Stimulated activated CD4-positive, alpha-beta T cell treated with anti-CD3 and anti-CD28 coated beads, TNF-alpha, amount 100 ng/mL, for 4 hours (primary cell): ENCODE data around the gene RAC3.
A peak's percentile ranks its signal among the peaks of the same experiment; 100 is the strongest.

Experiments
- DNase-seq, 3 experiments: peaks; one replicate each; pipeline ENCODE4 v3.0.0-alpha.2; 2020; ENCODE audit warnings: low read depth in 3 of 3

The RAC3 gene

DNA sequence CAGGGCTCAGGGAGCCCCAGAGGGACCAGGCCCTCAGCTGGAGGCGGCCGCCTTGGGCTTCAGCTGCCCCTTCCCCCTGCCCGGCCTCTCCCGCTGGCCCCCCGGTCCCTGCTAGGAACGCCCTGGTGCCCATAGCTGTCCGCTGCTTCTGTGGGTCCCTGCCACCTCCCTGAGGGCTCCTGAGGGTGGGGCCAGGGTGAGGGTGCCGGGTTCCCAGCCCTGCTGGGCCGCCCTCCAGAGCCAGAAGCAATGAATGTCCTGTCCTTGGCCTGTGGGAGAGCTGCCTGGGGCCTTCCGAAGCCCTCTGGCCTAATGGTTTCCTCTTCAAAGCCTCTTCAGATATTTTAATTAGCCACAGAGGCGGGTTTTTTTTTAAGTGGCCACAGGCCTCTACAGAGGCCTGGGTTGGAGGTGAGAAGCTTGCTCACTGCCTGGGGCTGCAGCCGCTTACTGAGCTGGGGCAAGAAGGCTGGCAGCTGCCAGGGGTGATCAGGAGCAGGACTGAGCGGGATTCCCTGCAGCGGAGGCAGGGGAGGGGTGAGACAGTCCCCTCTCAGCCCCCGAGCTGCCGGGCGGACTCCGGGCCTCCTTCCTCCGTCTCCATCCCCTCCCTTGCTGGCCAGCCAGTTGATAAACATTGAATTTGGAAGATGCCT, 18.7 kb upstream of the RAC3 start:
- DNase-seq = no peak

DNA sequence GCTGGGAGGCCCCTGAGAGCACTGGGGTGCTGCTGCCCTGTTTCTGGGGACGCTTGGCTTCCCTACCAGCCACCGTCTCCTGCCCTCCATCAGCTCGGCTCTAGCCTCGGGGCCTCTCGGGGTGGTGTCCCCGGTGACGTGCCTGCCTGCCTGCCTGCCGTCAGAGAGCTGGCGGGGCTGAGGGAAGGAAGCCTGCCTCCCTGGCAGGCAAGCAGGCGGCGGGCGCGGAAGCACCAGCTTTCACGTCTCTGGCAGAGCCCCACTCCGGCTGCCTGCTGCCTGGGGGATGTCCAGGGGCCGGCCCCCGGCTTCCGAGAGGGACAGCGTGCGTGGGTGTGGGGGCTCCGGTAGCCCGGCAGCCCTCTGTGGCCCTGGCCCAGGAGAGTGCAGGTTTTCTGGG, 18.1 kb upstream of the RAC3 start:
- no peak for DNase-seq

DNA sequence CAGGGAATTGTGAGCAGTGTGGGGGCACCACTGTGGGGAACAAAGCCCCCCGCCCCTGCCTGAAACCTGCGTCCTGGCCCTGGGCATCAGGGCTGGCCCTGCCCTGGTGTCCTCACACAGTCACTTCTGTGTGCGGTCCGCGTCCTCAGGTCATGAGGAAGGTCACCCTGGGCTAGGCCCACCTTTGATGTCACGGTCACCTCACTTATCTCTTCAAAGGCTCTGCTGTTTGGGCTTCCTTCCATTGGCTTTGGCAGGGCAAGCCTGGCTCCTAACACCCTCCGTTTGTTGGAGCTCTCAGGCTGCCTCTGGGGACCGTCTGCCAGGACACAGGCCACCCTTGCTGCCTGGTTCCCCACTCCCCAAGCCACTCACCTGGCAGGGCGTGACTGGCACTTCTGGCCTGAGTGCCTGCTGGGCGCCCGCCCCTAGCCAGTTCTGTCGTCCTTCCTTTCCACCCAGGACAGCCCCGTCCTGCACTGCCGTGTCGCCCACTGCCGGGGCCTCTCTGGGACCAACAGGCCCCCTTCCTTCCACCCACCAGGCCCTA, 17.6 kb upstream of the RAC3 start:
- no peak for DNase-seq

DNA sequence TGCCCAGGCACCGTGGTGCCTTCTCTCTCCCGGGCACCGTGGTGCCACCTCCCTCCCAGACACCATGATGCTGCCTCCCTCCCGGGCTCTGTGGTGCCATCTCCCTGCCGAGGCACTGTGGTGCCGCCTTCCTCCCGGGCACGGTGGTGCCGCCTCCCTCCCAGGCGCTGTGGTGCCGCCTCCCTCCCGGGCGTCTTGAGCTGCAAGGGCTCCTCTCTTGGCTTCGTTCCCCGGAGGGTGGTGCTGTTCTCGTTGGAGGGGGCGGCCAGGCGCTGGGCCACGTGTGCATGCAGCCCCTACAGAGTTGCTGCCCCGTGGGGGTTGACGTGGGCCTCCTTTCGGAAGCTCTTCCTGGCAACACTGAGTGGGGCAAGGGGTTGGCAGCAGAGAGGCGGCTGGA, 17.0 kb upstream of the RAC3 start:
- no peak for DNase-seq

DNA sequence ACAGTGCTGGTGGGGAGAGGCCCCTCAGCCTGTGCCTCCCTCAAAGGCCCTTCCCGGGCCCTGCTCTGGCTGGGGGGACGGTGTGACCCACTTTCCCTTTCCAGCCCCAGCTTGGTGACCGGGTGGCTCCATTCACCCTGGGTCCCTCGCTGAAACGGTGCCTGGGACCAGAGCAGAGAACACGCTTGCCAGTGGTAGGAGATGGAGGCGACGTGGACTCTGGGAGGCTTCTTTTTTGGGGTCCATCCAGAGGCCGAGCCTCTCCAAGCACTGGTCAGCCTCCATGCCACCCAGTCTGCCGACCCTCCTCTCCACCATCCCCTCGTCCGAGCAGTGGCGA, 16.5 kb upstream of the RAC3 start:
- DNase-seq = no peak

DNA sequence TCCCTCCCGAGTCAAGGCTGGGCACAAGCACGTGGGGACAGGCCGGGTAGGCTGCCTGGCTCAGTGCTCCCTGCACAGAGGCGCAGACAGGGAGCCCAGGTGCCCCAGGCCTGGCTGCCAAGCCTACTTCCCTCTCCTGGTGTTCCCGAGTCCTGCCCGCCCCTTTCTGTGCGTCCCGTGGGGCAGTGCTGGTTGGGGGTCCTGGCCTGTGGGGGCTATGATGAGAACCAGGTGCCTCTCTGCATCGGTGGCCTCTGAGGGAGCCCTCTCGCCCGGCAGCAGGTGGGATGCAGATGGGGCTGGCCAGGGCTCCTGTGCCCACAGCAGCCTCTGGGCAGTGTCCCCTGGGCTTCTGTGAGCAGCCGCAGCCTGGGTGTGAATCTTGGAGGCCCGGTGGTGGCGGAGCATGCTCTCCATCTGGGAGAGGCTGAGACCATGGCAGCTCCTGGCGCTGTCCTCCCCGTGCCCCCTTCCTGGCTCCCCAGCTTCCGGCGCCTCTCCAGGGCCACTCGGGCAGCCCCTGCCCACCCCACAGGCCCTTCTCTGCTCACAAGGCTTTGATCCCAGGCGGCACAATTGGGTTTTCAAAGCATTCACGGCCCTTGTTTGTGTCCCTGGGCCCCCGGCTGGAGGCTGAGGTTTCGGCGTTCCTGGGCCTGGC, 16.0 kb upstream of the RAC3 start:
- no peak for DNase-seq

DNA sequence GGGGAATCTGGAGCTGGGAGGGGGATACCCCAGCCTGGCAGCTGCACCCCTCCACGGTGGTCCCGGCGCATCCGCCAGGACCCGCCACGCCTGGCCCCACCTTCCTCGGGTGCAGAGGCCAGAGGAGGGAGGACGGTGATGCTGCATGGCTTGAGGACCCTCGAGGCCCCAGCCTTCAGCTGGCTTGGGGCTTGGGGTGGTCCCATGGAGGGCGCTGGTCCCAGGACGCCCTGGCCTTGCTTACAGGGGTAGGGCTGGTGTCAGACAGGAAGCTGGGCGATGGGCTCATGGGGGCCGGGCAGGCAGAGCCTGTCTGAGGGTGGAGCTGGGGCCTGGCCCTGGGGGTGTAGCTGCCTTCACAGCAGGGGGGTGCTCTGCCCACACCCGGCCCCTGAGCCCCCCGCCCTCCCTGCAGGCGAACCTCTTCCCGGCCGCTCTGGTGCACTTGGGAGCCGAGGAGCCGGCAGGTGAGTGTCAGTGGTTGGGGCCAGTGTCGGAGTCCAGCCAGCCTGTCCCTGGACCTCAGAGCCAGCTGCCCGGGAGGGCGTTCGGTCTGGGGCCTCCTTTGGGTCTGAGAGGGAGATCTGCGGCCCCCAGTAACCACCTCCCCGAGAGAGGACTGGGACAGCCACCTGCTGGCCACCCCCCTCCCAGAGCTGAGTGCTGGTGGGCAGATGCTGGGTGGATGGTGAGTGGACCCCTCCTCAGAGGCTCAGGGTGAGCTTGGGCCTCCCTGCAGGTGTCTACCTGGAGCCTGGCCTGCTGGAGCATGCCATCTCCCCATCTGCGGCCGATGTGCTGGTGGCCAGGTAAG, 15.2 kb upstream of the RAC3 start:
- no peak for DNase-seq

DNA sequence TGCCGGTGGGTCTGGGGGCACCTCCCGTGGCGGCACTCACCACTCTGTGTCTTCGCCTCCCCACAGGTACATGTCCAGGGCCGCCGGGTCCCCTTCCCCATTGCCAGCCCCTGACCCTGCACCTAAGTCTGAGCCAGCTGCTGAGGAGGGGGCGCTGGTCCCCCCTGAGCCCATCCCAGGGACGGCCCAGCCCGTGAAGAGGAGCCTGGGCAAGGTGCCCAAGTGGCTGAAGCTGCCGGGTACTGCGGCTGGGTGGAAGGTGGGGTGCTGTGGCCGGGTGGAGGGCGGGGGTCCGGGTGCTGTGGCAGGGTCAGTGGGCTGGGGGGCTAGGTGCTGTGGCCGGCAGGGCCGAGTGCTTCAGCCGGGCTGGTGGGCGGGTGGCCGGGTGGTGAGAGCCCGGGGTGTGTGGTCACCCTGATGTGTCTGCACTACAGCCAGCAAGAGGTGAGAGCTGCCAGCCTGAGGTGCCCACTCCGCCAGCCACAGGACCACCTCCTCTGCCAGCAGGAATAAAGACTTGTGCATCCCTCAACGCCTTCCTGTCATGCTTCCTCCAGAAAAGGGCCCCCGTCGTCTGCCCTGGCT, 14.5 kb upstream of the RAC3 start:
- no peak for DNase-seq

DNA sequence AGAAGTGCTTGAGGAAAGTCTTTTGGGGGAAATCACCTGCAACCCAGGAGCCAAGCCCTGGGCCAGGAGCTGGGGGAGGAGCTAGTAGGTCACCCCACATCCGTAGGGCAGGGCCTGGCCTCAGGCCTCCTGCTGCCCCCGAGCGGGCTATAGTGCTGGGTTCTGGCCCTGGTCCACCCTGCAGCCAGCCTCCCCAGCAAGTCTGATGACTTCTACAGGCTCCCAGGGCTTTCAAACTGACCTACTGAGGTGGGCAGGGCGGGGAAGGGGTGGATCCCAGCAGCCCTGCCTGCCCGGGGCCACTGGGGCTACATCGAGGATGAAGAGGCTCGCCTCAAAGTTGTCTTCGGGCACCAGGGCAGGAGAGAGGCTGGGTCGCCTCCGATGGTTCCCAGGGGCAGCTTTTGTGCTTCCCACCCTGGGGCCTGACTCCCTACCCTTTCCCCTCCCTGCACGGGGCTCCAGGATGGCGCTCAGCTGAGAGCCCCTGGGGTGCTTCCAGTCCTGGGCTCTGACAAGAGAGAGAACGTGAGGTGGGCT, 13.8 kb upstream of the RAC3 start:
- no peak for DNase-seq

DNA sequence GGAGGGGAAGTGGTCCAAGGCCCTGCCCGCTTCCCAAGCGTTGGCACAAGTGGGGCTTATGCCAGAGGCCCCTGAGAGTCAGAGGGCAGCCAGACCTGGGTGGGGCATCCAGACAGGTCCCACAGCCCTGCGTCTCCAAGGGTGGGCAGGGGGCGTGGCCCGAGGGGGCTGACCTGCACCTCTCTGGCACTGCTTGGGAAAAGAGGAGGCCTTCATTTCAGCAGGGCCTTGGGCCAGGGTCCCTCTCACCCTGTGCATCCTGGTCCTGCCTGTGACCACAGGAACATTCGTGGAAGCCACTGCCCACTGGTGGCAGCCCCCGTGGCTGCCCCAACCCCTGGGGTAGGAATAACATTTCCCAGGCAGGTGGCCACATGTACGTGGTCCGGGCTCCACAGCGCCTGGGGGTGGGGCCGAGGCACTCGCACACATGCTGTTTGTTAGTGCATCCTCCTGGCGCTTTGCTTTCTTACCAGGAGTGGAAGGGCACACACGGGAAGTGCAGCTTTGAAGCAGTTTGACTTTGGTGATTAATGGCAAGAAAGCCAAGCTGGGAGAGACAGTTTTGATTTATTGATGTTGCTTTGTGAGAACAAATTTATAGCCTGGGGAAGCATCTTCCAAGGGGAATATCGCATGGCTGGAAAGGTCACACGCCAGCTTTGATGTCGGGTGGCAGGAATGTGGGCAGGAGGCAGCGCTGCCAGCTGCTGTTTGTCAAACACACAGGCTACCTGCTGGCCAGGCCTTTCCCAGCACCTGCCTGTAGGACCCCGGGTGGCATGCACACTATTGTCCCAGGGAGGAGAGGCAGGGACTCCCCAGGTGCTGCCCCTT, 13.1 kb upstream of the RAC3 start:
- no peak for DNase-seq

DNA sequence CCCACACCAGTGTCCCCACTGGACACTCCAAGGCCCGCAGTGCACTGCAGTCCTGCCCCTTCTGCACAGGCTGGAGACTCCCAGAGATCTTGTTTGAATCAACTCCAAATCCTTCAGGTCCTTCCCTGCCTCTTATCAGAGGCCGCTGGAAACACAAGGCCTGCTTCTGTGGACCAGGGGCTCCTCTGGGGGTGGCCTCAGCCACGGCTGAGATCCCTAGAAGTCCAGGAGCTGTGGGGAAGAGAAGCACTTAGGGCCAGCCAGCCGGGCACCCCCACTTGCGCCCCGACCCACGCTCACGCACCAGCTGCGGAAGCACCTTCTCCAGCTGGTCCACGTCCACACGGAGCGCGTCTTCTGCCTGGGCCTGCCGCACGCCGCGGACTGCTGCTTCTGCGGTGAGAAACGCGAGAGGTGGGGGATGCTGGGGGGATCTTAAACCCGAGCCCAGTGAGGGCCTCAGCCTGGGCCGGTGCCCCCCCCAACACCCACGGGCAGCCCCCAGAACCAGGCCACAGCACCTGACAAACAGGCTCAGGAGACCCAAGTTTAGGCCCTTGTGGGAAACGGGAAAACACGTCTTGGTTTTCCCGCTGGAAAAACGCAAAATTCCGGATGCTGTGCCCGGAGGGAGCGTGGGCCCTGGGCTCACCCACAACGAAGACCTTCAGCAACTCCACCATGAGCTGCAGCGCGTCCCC, 12.3 kb upstream of the RAC3 start:
- no peak for DNase-seq

DNA sequence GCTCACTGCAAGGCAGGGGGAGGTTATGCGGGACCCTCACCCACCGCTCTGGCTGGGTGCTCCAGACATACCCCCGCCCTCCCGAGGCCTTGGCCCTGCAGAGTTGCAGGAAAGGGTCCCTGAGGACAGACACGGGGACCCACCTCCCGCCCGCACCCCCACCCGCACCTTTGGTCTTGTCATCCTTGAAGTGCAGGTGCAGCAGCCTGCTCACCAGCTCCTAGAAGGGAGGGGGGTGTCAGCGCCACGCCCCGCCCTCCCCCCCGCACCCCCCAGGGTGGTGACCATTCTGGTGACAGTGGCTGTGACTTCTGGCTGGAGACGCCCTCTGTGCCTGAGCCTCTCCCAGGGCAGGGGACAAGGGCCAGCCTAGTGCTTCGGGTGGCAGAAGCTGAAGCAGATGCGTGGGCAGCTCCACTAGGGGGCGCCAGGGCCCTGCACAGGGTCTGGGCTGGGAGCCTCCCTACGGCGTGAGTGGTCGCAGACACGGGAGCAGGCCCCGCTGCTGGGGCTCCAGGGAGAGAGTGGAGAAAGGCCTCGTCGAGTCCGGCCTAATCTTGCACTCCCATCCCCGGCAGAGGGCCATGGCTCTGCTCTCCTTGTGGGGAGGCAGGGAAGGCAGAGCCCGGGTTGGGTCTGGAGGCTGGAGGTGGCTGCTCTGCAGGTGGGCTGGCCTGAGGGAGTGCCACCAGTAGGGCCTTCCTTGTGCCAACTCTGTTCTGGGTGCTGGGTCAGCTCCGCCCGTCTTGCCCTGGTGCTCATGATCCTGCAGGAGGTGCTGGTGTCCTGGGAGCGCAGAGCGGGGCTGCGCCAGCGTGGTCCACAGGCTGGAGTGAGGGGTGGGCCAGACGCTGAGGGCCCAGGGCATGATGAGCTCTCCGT, 11.5 kb upstream of the RAC3 start:
- DNase-seq = peak in 2 of 3 experiments; percentile 29 to 53

DNA sequence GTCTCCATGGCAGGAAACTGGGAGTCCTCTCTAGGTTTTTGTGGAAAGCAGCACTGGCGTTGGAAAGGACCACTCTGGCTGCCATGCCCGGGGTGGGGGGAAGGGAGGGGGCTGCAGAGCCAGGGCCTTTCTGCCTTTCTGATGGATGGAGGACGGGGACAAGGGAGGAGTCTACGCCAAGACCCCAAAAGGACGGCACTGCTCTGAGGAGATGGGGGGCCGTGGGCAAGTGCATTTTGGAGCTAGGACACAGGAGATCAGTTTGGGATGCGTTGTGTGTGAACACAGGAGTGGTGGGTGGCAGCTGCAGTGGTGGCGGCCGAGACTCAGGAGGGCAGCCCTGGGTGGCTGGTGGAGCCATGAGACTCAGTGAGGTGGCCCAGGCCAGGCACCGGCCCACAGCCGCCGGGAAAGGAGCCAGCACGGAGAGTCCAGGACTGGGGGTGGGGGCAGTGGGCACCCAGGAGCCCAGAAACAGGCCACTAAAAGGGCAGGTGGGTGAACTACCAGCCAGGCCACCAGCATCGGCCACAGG, 10.8 kb upstream of the RAC3 start:
- DNase-seq = no peak

DNA sequence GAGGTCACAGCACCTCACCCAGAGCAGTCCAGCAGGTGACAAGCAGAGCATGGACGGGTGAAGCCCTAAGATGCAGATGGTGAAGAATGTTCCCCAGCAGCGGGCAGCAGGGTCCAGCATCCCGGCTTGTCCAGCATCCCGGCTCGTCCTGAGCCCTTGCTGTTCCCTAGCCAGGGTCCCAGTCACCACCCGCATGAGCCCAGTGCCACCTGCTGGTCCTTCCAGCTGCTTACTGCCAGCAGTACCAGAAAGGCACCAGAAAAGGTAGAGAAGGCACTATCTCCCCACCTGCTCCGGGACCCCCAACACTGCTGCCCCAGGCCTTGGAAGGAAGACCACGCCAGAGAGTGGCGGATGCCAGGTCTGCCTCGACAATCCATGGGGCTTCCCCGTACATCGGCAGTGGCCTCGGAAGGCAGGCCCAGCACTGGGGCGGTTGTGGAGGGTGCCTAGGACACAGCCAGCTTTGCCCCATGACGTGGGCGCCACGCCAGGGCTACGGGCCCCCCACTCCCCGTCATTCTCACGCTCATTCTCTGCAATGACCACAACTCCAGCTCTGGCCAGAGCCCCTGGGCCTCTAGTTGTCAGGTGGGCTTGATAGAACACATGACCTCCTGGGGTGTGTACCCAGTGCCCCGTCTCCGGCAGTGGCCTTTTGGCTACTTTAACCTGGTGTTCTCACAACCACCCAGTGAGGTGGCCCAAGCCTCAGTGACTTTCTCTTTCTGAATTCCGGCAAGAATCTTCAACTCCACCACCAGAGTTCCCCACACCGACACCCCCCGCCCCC, 10.2 kb upstream of the RAC3 start:
- peak in 1 of 3 experiments; percentile 33 for DNase-seq

DNA sequence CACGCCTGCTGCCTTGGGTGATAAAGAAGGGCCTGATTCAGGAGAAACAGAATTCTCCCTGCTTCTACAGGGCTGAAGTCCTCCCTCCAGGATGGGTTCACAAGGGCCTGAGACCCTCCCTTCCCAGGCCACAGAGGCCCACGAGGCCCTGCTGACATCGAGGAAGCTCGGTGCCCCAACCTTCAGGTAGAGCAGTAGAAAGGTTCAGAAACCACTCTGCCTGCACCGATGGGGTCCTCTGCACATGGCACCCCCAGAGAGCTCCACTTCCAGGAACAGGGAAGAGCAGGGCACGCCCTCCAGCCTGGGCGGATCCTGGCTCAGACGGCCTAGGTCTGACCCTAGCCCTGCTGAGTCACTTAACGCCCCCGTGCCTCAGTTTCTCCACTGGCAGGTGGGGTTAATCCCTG, 9.6 kb upstream of the RAC3 start:
- no peak for DNase-seq

DNA sequence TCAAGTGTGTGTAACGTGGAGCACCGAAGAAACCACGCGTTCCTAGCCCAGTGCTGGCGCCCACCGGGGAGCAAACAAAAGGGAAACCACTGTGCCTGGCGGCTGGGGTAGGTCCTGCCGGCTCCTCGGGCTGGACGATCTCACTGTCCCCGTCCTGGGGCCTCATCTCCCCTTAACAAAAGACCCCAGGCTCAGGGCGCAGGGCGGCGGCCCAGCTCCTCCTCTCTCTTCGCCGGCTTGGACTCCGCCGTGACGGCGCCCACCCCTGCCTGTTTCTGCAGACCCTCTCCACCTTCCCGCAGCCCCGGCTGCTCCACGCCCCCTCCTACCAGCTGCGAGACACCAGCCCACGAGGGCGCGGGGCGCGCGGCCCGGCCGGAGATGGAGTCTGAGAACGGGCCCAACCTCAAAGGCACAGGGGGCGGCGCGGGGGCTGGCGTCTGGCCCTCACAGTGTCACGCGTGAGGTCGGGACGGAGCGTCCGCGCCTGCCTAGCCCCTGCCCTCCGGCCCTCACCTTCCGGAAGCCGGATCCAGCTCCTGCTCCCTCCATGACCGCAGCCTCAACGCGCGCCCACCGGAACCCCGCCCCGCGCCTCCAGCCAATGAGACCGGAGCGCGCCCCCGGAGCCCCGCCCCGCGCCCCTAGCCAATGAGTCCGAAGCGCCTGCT, 9.0 kb upstream of the RAC3 start, which contains the start of gene CENPX:
Gene CENPX (minus strand): TSS at position 569 of the 671 bp plus-strand sequence. CDS start 17 bp downstream, at position 552.
- no peak for DNase-seq

DNA sequence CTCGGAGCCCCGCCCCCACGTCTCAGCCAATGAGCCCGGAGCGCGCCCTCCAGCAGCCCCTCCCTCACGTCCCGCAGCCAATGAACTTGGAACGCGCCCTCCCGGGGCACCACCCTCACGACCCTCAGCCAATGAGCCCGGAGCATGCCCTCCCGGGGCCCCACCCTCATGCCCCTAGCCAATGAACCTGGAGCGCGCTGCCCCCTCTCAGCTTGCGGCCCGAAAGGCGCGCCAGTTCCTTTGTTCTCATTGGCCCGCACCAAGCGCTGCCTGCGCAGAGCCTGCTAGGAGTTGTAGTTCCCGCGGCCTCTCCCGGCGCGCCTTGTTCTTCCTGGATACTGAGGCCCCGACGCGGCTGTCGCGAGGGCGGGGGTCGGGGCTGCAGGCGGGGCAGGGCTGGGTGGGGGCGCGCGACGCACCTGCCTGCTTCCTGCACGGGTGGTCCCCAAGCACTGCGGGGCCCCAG, 8.5 kb upstream of the RAC3 start, which contains the start of gene LRRC45:
Gene LRRC45 (plus strand): TSS at position 325 of the 466 bp plus-strand sequence. CDS start 339 bp downstream, outside the sequence.
- peak; percentile 99 to 100 (median 99) for DNase-seq
